Raji (cell line): ENCODE results near the gene PHAF1.

Experiments used
- POLR2A ChIP-seq: IDR thresholded peaks from 2 replicates; pipeline ENCODE4 v1.6.1; 2011; ENCODE audit warnings: low read depth, low read length, control low read depth; ENCODE audit not compliant: insufficient read depth

Gene PHAF1

GRCh38 chr16:67116388-67117311 lies 6.9 kb downstream of the PHAF1 start:
- TF ChIP-seq POLR2A, result no peak

- TF ChIP-seq POLR2A, result no peak
Observed at GRCh38 chr16:67117716-67118115, 8.0 kb downstream of the PHAF1 start.

- TF ChIP-seq POLR2A, result no peak
Observed at GRCh38 chr16:67120025-67120424, 10.3 kb downstream of the PHAF1 start.

GRCh38 chr16:67128417-67128816 lies 18.7 kb downstream of the PHAF1 start:
- no peak for TF ChIP-seq POLR2A

- no peak for TF ChIP-seq POLR2A
Observed at GRCh38 chr16:67128887-67129286, 19.1 kb downstream of the PHAF1 start.

GRCh38 chr16:67129422-67129821 lies 19.7 kb downstream of the PHAF1 start:
- TF ChIP-seq POLR2A, result no peak

- no peak for TF ChIP-seq POLR2A
Observed at GRCh38 chr16:67137605-67138004, 27.9 kb downstream of the PHAF1 start.

GRCh38 chr16:67141391-67141790 lies 31.6 kb downstream of the PHAF1 start:
- TF ChIP-seq POLR2A, result no peak

- no peak for TF ChIP-seq POLR2A
Observed at GRCh38 chr16:67142342-67142741, 32.6 kb downstream of the PHAF1 start.

GRCh38 chr16:67144943-67145342 lies 35.2 kb downstream of the PHAF1 start:
- TF ChIP-seq POLR2A, result no peak

- TF ChIP-seq POLR2A, result no peak
Observed at GRCh38 chr16:67145746-67146145, 36.0 kb downstream of the PHAF1 start.

GRCh38 chr16:67146523-67147357 lies 37.0 kb downstream of the PHAF1 start:
- TF ChIP-seq POLR2A, result no peak

GRCh38 chr16:67147437-67148140 lies 37.8 kb downstream of the PHAF1 start:
- TF ChIP-seq POLR2A, result no peak

- TF ChIP-seq POLR2A, result no peak
Observed at GRCh38 chr16:67148221-67148620, 38.5 kb downstream of the PHAF1 start.

- no peak for TF ChIP-seq POLR2A
Observed at GRCh38 chr16:67148656-67149275, 39.0 kb downstream of the PHAF1 start.

GRCh38 chr16:67149276-67150046 lies 39.7 kb downstream of the PHAF1 start:
- TF ChIP-seq POLR2A, result no peak
